GM23338 (cell line): ENCODE results near the gene ZGPAT. TPM values are rescaled to one million over a fixed set of nuclear protein-coding genes. Genes with fewer than 3 reads are reported as not detected.
A peak's percentile ranks its signal among the peaks of the same experiment; 100 is the strongest.

Experiments
- ATAC-seq: fragments of 200-7000 bp; cut with Tn5 transposase; 3 replicates; pipeline ENCODE4 v1.9.1; 2020
- DNase-seq: peaks from one replicate; pipeline ENCODE4 v3.0.0-alpha.2; 2015; ENCODE audit warnings: low spot score
- H2AFZ ChIP-seq: fragments of 200-600 bp; sonication (generic); 2 replicates; pipeline ENCODE4 v1.8.0; 2016; ENCODE audit warnings: antibody characterized with exemption, mild to moderate bottlenecking, moderate library complexity
- H3F3A ChIP-seq: fragments of 200-600 bp; sonication (generic); replicated peaks from 2 replicates; pipeline ENCODE4 v1.8.0; 2017; ENCODE audit warnings: antibody characterized with exemption, mixed run types, low read depth
- H3K27ac ChIP-seq: fragments of 200-600 bp; sonication (generic); 2 replicates; pipeline ENCODE4 v1.6.1; 2016; ENCODE audit warnings: low read depth
- H3K27me3 ChIP-seq: fragments of 200-600 bp; sonication (generic); 2 replicates; pipeline ENCODE4 v1.8.0; 2016; ENCODE audit warnings: mild to moderate bottlenecking, mixed run types, moderate library complexity; ENCODE audit not compliant: insufficient read depth
- H3K36me3 ChIP-seq: fragments of 200-600 bp; sonication (generic); 2 replicates; pipeline ENCODE4 v1.8.0; 2016; ENCODE audit warnings: mild to moderate bottlenecking; ENCODE audit not compliant: insufficient read depth
- H3K4me1 ChIP-seq: fragments of 200-600 bp; sonication (generic); 2 replicates; pipeline ENCODE4 v1.8.0; 2016; ENCODE audit warnings: mild to moderate bottlenecking, moderate library complexity; ENCODE audit not compliant: insufficient read depth
- H3K4me2 ChIP-seq: fragments of 200-600 bp; sonication (generic); 2 replicates; pipeline ENCODE4 v1.7.1; 2017; ENCODE audit warnings: mixed run types
- H3K4me3 ChIP-seq: fragments of 200-600 bp; sonication (generic); 2 replicates; pipeline ENCODE4 v1.6.1; 2016; ENCODE audit warnings: mixed run types
- H3K79me2 ChIP-seq: fragments of 200-600 bp; sonication (generic); replicated peaks from 2 replicates; pipeline ENCODE4 v1.8.0; 2017; ENCODE audit warnings: mild to moderate bottlenecking; ENCODE audit not compliant: insufficient read depth
- H3K9me2 ChIP-seq: fragments of 200-600 bp; sonication (generic); 2 replicates; pipeline ENCODE4 v1.8.0; 2017; ENCODE audit not compliant: insufficient read depth
- H4K20me1 ChIP-seq: fragments of 200-600 bp; sonication (generic); replicated peaks from 2 replicates; pipeline ENCODE4 v1.8.0; 2017; ENCODE audit warnings: mild to moderate bottlenecking; ENCODE audit not compliant: insufficient read depth
- H3K27ac Mint-ChIP-seq: 2 replicates; pipeline ENCODE4 v1.8.0; 2020; ENCODE audit warnings: inconsistent platforms, mild to moderate bottlenecking, moderate library complexity, mixed read lengths
- H3K27me3 Mint-ChIP-seq: 3 replicates; pipeline ENCODE4 v1.8.0; 2022; ENCODE audit warnings: low read depth, mild to moderate bottlenecking, moderate library complexity, mixed read lengths, inconsistent platforms; ENCODE audit not compliant: insufficient read depth, poor library complexity
- H3K36me3 Mint-ChIP-seq: 3 replicates; pipeline ENCODE4 v1.8.0; 2021; ENCODE audit warnings: low read depth, mild to moderate bottlenecking, inconsistent platforms, moderate library complexity, mixed read lengths
- H3K4me1 Mint-ChIP-seq: 3 replicates; pipeline ENCODE4 v1.8.0; 2020; ENCODE audit warnings: mild to moderate bottlenecking, inconsistent platforms, mixed read lengths
- H3K4me3 Mint-ChIP-seq: 3 replicates; pipeline ENCODE4 v1.8.0; 2021; ENCODE audit warnings: moderate library complexity, mild to moderate bottlenecking, inconsistent platforms, mixed read lengths
- H3K9me3 Mint-ChIP-seq: 3 replicates; pipeline ENCODE4 v1.8.0; 2020; ENCODE audit warnings: moderate library complexity, mild to moderate bottlenecking, inconsistent platforms, mixed read lengths
- CREB1 ChIP-seq: fragments of 250-450 bp; sonication (Bioruptor Pico); IDR thresholded peaks from 2 replicates; pipeline ENCODE4 v1.5.0; 2020; ENCODE audit warnings: low read depth, mild to moderate bottlenecking, moderate library complexity
- EZH2phosphoT487 ChIP-seq: fragments of 200-600 bp; sonication (generic); IDR thresholded peaks from one replicate; pipeline ENCODE4 v1.8.1; 2018; ENCODE audit warnings: antibody characterized with exemption; ENCODE audit not compliant: unreplicated experiment
- JUNB ChIP-seq: IDR thresholded peaks from one replicate; pipeline ENCODE4 v1.6.1; 2016; ENCODE audit warnings: antibody characterized with exemption; ENCODE audit not compliant: unreplicated experiment
- NANOG ChIP-seq: IDR thresholded peaks from 2 replicates; pipeline ENCODE4 v1.6.1; 2016; ENCODE audit warnings: antibody characterized with exemption, borderline replicate concordance
- POLR2AphosphoS5 ChIP-seq: IDR thresholded peaks from 2 replicates; pipeline ENCODE4 v1.6.1; 2016; ENCODE audit warnings: antibody characterized with exemption, low read depth
- STAT1 ChIP-seq: IDR thresholded peaks from one replicate; pipeline ENCODE4 v1.6.1; 2016; ENCODE audit warnings: antibody characterized with exemption; ENCODE audit not compliant: unreplicated experiment
- ZNF114 ChIP-seq: fragments of 250-450 bp; sonication (Bioruptor Pico); IDR thresholded peaks from 2 replicates; pipeline ENCODE4 v1.5.0; 2020; ENCODE audit warnings: mild to moderate bottlenecking, moderate library complexity
- polyA plus RNA-seq: library from polyadenylated mRNA; unstranded; fragments of >200 nt; fragmentation: Nextera tagmentation; extraction: Ambion mirVana; gene quantifications from 2 replicates; pipeline ENCODE4 v1.2.1, GENCODE V29; 2016
- total RNA-seq: library from RNA; depleted of rRNA; stranded (reverse); fragments of >200 nt; shearing (Covaris generic); gene quantifications from 2 replicates; pipeline ENCODE4 v1.2.3, GENCODE V29; 2014
- TF ChIP-seq, protein P1 (sequence below): IDR thresholded peaks from one replicate; pipeline ENCODE4 v1.6.1; 2018; ENCODE audit warnings: antibody characterized with exemption; ENCODE audit not compliant: unreplicated experiment
- TF ChIP-seq, protein P2 (sequence below): IDR thresholded peaks from 2 replicates; pipeline ENCODE4 v1.6.1; 2016; ENCODE audit warnings: antibody characterized with exemption
- TF ChIP-seq, protein P3 (sequence below): fragments of 250-450 bp; sonication (Bioruptor Pico); IDR thresholded peaks from 2 replicates; pipeline ENCODE4 v1.5.0; 2020; ENCODE audit warnings: mild to moderate bottlenecking, moderate library complexity
- TF ChIP-seq, protein P4 (sequence below), 2 experiments: fragments of 200-600 bp in 1 of 2; sonication (generic) in 1 of 2; conservative IDR thresholded peaks; 2 replicates each; pipeline versions ENCODE4 v1.5.1 to v1.6.1; 2016 to 2017; ENCODE audit warnings: antibody characterized with exemption in 2 of 2, low read depth in 2 of 2, mild to moderate bottlenecking in 2 of 2, moderate library complexity in 1 of 2

The ZGPAT gene
- total and polyA plus RNA-seq, 2 experiments from 2014 or later, result 25.0 to 39.2 TPM

DNA sequence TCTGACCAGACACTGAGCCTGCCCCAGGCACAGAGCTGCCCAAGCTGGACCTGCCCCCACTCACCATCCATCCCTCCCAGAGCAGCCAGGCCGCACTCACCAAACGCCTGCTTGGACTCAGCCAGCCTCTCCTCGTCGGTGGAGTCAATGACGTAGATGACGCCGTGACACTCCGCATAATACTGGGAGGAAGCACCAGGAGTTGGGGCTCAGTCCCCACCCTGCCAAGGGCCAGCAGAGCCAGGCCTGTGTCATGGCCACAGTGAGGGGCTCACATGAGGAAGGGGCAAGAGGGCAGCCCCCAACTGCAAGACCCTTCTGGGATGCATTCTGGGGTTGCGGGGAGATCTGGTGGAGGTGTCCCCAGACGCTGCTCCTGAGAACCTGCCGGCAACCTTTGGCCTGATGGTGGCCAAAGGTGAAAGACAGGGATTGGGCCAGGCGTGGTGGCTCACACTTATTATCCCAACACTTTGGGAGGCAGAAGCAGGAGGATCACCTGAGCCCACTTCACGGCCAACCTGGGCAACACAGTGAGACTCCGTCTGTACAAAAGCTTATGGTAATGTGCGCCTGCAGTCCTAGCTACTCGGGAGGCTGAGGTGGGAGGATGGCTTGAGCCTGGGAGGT lies 5.7 kb upstream of the ZGPAT start (continued):
- TF ChIP-seq, protein P1, sequence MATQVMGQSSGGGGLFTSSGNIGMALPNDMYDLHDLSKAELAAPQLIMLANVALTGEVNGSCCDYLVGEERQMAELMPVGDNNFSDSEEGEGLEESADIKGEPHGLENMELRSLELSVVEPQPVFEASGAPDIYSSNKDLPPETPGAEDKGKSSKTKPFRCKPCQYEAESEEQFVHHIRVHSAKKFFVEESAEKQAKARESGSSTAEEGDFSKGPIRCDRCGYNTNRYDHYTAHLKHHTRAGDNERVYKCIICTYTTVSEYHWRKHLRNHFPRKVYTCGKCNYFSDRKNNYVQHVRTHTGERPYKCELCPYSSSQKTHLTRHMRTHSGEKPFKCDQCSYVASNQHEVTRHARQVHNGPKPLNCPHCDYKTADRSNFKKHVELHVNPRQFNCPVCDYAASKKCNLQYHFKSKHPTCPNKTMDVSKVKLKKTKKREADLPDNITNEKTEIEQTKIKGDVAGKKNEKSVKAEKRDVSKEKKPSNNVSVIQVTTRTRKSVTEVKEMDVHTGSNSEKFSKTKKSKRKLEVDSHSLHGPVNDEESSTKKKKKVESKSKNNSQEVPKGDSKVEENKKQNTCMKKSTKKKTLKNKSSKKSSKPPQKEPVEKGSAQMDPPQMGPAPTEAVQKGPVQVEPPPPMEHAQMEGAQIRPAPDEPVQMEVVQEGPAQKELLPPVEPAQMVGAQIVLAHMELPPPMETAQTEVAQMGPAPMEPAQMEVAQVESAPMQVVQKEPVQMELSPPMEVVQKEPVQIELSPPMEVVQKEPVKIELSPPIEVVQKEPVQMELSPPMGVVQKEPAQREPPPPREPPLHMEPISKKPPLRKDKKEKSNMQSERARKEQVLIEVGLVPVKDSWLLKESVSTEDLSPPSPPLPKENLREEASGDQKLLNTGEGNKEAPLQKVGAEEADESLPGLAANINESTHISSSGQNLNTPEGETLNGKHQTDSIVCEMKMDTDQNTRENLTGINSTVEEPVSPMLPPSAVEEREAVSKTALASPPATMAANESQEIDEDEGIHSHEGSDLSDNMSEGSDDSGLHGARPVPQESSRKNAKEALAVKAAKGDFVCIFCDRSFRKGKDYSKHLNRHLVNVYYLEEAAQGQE, result no peak
- TF ChIP-seq STAT1, result no peak
- TF ChIP-seq EZH2phosphoT487, result no peak
- TF ChIP-seq NANOG, result no peak

DNA sequence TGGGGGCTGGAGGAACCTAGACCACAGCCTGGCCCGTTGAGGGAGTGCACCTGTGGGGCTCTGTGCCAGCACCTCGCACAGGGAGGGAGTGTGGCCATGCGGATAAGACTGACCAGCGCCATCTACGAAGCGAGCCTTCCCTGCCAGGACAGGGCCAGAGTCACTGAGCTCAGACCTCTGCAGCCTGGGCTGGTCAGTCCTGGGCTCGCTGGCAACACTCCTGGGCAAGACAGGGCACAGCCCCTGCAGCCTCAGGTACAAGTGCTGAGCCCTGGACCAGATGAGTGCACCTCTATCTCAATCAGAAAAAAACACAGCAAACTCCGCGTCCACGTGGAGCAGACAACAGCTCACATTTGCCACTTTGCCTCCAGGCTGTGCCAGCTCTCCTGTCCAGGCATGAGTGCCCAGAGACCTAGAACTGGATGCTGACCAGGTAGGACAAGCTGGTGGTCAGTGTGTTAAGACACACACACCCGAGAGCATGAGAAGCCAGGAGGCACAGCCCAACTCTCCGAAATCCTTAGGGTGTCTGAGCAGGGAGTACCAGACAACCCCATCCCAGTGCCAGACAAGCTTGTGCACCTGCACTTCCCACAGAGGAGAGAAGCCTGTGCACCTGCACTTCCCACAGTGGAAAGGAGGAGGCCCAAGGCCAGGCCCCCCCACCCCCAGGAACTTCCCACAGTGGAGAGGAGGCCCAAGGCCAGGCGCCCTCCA lies 4.9 kb upstream of the ZGPAT start:
- ATAC-seq (no peak), DNase-seq (no peak)
- peaks cover 11% of the 10 kb centered on the region for H4K20me1 ChIP-seq
- no peak overlapping the region for H2AFZ ChIP-seq
- peaks cover 6% of the 10 kb centered on the region; the same call in 1 of the 2 replicates for H3F3A ChIP-seq
- H3K9me2 ChIP-seq, result no peaks in the 10 kb centered on the region
- TF ChIP-seq, protein P2, sequence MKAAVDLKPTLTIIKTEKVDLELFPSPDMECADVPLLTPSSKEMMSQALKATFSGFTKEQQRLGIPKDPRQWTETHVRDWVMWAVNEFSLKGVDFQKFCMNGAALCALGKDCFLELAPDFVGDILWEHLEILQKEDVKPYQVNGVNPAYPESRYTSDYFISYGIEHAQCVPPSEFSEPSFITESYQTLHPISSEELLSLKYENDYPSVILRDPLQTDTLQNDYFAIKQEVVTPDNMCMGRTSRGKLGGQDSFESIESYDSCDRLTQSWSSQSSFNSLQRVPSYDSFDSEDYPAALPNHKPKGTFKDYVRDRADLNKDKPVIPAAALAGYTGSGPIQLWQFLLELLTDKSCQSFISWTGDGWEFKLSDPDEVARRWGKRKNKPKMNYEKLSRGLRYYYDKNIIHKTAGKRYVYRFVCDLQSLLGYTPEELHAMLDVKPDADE, result no peak
- no peak for TF ChIP-seq CREB1 (CRISPR knock-in tag)
- no peak for TF ChIP-seq JUNB
- TF ChIP-seq, protein P3, sequence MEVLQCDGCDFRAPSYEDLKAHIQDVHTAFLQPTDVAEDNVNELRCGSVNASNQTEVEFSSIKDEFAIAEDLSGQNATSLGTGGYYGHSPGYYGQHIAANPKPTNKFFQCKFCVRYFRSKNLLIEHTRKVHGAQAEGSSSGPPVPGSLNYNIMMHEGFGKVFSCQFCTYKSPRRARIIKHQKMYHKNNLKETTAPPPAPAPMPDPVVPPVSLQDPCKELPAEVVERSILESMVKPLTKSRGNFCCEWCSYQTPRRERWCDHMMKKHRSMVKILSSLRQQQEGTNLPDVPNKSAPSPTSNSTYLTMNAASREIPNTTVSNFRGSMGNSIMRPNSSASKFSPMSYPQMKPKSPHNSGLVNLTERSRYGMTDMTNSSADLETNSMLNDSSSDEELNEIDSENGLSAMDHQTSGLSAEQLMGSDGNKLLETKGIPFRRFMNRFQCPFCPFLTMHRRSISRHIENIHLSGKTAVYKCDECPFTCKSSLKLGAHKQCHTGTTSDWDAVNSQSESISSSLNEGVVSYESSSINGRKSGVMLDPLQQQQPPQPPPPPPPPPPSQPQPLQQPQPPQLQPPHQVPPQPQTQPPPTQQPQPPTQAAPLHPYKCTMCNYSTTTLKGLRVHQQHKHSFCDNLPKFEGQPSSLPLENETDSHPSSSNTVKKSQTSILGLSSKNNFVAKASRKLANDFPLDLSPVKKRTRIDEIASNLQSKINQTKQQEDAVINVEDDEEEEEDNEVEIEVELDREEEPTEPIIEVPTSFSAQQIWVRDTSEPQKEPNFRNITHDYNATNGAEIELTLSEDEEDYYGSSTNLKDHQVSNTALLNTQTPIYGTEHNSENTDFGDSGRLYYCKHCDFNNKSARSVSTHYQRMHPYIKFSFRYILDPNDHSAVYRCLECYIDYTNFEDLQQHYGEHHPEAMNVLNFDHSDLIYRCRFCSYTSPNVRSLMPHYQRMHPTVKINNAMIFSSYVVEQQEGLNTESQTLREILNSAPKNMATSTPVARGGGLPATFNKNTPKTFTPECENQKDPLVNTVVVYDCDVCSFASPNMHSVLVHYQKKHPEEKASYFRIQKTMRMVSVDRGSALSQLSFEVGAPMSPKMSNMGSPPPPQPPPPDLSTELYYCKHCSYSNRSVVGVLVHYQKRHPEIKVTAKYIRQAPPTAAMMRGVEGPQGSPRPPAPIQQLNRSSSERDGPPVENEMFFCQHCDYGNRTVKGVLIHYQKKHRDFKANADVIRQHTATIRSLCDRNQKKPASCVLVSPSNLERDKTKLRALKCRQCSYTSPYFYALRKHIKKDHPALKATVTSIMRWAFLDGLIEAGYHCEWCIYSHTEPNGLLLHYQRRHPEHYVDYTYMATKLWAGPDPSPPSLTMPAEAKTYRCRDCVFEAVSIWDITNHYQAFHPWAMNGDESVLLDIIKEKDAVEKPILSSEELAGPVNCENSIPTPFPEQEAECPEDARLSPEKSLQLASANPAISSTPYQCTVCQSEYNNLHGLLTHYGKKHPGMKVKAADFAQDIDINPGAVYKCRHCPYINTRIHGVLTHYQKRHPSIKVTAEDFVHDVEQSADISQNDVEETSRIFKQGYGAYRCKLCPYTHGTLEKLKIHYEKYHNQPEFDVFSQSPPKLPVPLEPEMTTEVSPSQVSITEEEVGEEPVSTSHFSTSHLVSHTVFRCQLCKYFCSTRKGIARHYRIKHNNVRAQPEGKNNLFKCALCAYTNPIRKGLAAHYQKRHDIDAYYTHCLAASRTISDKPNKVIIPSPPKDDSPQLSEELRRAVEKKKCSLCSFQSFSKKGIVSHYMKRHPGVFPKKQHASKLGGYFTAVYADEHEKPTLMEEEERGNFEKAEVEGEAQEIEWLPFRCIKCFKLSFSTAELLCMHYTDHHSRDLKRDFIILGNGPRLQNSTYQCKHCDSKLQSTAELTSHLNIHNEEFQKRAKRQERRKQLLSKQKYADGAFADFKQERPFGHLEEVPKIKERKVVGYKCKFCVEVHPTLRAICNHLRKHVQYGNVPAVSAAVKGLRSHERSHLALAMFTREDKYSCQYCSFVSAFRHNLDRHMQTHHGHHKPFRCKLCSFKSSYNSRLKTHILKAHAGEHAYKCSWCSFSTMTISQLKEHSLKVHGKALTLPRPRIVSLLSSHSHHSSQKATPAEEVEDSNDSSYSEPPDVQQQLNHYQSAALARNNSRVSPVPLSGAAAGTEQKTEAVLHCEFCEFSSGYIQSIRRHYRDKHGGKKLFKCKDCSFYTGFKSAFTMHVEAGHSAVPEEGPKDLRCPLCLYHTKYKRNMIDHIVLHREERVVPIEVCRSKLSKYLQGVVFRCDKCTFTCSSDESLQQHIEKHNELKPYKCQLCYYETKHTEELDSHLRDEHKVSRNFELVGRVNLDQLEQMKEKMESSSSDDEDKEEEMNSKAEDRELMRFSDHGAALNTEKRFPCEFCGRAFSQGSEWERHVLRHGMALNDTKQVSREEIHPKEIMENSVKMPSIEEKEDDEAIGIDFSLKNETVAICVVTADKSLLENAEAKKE (CRISPR knock-in tag), result no peak
- TF ChIP-seq, protein P4, sequence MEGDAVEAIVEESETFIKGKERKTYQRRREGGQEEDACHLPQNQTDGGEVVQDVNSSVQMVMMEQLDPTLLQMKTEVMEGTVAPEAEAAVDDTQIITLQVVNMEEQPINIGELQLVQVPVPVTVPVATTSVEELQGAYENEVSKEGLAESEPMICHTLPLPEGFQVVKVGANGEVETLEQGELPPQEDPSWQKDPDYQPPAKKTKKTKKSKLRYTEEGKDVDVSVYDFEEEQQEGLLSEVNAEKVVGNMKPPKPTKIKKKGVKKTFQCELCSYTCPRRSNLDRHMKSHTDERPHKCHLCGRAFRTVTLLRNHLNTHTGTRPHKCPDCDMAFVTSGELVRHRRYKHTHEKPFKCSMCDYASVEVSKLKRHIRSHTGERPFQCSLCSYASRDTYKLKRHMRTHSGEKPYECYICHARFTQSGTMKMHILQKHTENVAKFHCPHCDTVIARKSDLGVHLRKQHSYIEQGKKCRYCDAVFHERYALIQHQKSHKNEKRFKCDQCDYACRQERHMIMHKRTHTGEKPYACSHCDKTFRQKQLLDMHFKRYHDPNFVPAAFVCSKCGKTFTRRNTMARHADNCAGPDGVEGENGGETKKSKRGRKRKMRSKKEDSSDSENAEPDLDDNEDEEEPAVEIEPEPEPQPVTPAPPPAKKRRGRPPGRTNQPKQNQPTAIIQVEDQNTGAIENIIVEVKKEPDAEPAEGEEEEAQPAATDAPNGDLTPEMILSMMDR (conservative IDR thresholded peaks at IDR 0.05; ENCODE audit: low read depth in 2 of 2), result no peak
- 0 out of 2 replicates have a peak, but pooled peaks have one; percentile 24 for TF ChIP-seq POLR2AphosphoS5
- TF ChIP-seq ZNF114, result no peak
- Mint-ChIP-seq H3K4me3 (no peak overlapping the region), H3K4me1 (peaks cover 5% of the 10 kb centered on the region), H3K36me3 (peaks cover 15% of the 10 kb centered on the region), H3K27ac (no peak overlapping the region), H3K9me3 (no peaks in the 10 kb centered on the region), H3K27me3 (peaks cover 10% of the 10 kb centered on the region)
- H3K27ac ChIP-seq, result no peak overlapping the region
- peaks cover 8% of the 10 kb centered on the region for H3K79me2 ChIP-seq
- no peak overlapping the region for H3K4me2 ChIP-seq
- H3K4me3 ChIP-seq, result no peak overlapping the region
- H3K27me3 ChIP-seq, result no peaks in the 10 kb centered on the region
- H3K4me1 ChIP-seq, result no peaks in the 10 kb centered on the region; the same call in 1 of the 2 replicates
- no peaks in the 10 kb centered on the region for H3K36me3 ChIP-seq
